MV-4-11 (cell line): ENCODE data around the gene SPTLC1.
"Not testable (repeated sequence)": the region's sequence is repeated elsewhere in the genome, so short reads cannot be mapped to it uniquely, and the experiment has no call there.

Experiments
- DNase-seq: peaks from one replicate; lab custom pipeline; 2025; lab: John Stamatoyannopoulos, UW

The SPTLC1 gene

DNA sequence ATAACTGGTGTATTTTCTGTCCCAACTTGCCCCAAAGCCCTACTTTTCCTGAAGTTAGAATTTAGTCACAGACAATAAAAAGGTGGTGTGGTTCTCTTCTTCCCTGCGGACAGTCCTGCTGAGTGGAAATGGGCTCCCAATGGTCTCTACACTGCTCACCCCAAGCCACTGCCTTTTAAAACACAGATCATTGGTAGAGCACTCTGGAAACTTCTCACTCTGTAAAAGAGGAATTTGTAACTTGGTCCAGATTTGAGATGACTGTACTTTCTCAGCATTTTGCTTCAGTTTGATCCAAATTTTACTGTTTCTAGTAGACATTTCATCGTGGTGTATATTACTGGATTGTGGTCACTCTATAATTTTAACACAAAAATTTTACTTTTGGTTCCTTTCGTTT, 84.8 kb downstream of the SPTLC1 start:
- DNase-seq = peak; percentile 15

DNA sequence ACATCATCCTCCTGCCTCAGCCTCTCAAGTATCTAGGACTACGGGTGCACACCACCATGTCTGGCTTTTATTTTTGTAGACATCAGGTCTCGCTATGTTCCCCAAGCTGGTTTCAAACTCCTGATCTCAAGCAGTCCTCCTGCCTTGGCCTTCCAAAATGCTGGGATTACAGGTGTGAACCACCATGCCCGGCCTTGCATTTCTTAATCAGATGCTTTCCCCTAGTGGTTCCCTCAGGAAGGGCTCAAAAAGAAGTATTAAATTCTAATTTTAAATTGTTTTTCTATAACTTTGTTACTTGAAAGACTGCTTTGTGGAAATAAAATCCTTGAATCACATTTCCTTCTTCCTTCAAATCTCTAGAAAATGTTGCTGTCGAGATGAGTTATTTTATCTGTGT, 85.7 kb downstream of the SPTLC1 start:
- DNase-seq = no peak

DNA sequence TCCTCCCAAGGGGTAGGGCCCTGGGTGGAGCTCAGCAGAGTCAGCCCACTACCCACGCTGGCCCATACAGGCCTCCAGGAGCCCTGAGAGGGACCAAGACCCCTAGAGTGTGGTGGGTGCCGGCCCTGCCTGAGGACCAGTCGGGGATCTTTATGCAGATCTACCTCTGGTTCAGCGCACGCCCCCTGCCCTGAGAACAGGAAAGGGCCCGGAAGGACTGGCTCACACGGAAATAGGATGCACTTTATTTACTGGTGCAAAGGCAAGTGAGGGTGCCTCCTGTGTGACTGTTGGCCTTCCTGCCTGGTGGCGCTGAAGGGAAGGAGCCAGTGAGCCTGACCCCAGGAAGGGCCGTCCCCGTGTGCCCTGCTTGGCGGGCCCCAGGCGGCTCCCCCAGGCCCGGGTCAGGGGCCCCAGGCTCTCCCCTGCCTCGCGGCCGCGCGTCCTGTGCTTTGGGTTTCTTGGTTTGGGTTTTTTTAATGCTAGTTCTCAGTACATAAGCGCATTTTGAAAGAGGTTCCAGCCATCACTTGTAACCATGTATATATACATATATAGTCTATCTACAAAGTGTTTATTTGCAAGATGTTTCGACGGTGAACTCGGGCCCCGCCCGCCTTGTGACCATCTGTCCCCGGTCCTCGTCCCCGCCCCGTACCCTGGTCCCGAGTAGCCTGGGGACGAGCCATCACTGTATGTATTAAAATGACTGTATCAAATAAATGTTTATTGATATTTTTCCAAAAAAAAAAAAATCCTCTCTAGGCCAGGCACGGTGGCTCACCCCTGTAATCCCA, 88.8 kb downstream of the SPTLC1 start:
- DNase-seq = no peak

DNA sequence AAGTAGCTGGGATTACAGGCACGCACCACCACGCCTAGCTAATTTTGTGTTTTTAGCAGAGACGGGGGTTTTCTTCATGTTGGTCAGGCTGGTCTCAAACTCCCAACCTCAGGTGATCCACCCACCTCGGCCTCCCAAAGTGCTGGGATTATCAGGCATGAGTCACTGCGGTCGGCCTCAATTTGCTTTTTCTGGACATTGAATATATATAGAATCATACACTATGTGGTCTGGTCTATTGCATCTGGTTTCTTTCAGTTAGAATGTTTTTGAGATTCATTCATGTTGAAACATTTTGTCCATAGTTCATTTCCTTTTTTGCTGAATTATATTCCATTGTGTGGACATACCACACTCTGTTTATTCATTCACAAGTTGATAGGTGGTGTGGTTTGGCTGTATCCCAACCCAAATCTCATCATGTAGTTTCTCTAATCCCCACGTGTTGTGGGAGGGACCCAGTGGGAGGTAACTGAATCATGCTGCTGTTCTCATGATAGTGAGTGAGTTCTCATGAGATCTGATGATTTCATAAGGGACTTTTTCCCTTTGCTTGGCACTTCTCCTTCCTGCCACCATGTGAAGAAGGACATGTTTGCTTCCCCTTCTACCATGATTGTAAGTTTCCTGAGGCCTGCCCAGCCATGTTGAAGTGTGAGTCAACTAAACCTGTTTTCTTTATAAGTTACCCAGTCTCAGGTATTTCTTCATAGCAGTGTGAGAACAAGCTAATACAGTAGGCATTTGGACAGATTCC, 93.2 kb downstream of the SPTLC1 start:
- DNase-seq = peak; percentile 83

DNA sequence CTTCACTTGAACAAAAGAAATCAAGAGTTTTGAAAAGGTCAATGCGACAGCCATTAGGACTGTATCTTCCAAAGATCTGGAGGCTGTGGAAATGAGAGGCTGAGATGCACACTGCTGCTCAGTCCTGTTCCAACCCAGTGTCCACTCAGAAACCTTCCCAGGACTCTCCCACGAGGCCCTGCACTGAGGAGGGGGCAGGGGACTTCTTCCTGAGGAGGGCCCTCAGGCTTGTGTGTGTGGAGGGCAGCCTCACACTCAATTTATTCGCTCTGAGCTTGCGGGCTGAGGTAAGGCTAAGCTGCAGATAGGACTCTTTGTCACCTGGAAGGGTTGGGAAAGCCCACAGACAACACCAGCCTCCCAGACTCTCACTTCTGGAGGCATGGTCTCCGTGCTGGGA, 95.6 kb downstream of the SPTLC1 start:
- no peak for DNase-seq

DNA sequence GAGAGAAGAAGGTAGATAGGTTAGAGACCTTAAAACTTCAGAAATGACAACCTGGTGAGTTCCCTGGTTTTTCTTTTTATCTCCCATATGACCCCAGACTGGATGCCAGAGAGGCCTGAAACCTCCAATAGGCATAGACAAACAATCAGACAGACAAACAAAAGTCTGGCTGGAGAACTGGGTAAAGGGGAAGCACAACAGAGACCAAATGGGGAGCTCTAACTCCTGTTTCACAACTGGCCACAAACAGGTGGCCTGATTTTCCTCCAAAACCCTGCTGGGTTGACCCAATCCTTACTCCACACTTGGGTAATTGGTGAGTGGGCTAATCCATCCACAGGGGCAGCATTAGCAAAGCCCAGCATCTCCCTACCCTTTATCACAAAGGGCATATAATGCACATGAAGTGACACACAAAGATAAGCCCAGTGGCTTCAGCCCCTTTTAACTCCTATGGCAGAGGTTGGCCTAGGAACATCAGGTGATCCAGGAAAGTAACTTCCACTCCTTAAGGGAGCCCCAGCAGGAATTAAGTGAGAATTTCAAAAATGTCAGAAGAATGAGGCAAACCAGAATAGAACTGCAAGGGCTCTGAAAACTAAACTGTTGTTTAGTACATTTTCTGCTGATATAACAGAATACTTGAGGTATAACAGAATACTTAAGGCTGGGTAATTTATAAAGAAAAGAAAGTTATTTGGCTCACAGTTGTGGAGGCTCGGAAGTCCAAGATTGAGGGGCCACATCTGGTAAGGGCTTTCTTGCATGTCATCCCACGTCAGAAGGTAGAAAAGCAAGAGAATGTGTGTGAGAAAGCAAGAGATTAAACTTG, 104.3 kb downstream of the SPTLC1 start:
- DNase-seq = peak; percentile 83

DNA sequence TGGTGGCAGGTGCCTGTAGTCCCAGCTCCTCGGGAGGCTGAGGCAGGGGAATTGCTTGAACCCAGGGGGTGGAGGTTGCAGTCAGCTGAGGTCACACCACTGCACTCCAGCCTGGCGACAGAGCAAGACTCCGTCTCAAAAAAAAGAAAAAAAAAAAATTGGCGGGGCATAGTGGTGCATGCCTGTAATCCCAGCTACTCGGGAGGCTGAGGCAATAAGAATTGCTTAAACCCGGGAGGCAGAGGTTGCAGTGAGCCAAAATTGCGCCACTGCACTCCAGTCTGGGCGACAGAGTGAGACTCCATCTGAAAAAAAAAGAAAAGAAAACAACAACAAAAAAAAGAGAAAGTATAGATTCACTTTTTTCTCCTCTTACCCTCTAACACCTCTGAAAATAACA, 105.0 kb downstream of the SPTLC1 start:
- peak; percentile 68 for DNase-seq

DNA sequence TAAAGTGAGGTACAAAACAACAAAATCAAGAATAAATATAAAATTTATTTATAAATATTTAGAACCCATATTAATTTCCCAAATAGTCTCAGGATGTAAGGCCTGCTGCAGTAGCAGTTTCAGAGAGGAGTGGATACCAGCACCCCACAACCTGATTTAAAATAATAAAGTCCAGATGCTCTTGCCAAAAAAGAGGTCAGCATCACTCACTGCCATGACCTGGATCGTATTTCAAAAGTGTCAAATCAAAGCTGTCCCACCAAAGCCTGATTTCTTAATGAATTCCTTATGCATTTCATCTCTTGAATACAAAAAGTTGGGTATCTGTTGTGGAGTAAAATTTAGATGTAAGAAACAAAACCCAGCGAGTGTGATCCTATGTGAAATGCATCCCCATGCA, 107.2 kb downstream of the SPTLC1 start:
- DNase-seq = no peak

DNA sequence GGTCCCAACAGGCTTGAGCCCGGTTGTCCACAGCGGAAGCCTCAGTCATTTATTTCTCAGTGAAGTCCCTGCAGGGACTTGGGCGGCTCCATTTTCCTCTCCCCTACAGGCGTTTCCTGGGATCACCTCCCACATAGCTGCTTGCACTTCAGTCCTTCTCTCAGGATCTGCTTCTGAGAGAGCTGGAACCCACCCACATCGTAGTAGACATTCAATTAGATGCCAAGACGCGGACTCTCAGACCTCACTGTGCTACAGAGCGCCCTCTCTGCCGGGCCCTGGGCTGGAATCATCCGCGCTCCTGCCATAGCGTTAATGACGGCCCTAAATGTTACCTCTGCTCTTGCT, 111.2 kb downstream of the SPTLC1 start:
- DNase-seq = no peak

DNA sequence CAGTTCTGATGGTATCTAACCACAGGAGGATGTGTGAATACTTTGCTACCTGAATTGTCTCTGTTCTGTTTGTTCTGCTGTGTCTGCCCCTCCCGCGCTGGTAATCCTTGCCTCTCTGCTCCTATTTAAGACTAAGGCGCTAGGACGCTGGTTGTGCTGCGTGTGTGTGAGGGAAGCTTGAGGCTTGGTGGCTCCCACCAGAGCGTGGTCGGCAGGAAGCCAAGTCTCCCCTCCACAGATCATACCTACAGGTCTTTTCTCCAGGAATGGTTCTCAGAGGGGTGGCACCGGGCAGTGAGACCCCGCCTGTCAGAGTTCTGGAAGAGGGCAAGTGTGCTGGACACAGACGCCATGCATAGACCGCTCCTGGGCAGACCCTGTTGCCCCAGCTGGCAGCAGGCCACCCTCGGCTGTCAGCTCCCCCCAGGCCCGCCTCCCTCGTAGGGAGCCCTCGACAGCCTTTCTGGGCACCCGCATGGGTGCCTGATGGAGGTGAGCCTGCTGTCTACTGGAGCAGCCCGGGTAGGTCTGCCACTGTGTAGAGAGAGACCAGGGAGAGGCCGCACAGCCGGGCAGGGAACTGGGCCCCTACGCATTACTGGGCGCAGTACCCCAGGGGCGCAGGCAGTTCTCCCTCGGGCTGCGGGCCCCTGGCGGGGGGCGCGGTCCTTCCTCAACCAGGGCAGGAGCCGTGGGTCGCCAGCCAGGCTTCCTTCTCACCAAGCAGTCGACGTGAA, 111.7 kb downstream of the SPTLC1 start:
- DNase-seq = no peak

DNA sequence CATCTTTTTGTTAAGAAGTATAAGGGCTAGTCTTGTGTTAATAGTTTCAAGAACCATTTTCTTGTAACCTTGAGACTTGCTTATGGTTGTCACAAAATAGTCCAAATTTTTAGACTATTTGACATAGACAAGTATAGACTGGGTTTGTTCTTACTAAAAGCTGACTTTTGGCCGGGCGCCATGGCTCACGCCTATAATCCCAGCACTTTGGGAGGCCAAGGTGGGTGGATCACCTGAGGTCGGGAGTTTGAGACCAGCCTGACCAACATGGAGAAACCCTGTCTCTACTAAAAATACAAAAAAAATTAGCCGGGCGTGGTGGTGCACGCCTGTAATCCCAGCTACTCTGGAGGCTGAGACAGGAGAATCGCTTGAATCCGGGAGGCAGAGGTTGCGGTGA, 113.3 kb downstream of the SPTLC1 start:
- DNase-seq = not testable (repeated sequence)

DNA sequence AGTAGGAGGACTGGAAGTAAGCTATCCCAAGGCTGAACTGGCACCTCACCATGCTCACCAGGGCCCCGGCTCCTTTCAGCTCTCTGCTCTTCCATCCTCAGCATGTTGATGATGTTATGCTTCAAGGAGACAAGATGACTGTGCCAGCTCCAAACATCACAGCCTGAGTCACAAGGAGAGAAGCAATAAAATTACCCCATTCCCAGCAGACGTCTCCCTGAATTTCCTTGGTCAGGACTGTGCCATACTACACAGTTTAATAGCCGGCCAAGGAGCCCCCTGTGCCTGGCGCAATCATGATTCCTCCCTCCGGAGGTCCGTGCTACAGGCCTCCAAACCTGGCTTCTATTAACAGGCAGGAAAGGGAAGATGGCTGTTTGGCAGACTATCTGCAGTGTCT, 114.0 kb downstream of the SPTLC1 start:
- no peak for DNase-seq

DNA sequence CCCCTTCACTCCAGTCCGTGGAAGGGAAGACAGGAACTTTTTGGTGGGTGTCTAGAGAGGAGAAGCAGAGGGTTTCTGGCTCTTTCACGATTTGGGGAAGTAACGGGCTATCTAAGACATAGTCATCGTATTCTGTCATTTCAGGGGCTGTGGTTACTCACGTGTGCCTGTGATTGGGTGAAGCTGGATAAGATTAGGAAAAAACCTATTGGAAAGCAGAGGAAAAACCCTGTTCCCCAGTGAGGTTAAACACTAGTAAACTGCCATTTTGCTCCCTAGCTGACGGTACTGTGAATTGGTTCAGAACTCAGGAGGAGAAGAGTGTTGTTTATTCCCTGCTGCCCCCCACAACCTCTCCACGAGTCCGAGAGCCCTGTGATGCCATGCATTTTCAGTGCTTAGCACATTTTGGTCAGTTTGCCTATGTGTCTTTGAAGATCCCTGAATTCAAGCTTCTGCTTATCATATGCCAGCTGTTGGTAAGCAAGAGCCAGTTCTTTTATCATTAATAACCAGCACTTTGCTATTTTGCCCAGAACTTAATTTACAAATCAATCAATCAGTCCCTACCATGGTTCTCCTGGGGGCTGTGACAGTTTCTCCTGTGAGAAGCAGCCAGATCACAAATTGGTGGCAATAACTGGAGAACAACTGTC, 120.1 kb downstream of the SPTLC1 start:
- peak; percentile 70 for DNase-seq

DNA sequence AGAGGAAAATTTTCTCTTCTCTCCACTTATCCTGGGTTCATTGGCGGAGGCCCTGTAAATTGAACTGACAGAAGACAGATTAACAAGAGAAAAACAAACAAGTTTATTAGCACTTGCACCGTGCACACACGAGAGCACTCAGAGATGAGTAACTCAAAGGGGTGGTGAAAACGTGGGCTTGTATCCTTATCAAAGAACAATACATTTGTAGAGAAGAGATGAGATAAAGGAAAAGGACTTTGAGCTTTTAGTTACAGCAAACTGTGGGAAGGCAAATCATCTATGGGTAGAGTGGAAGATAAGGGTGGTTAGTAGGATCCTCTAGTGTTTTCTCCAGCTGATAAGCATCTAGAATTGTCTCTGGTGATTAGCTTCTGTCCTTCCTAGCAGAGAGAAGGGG, 120.8 kb downstream of the SPTLC1 start:
- DNase-seq = no peak

DNA sequence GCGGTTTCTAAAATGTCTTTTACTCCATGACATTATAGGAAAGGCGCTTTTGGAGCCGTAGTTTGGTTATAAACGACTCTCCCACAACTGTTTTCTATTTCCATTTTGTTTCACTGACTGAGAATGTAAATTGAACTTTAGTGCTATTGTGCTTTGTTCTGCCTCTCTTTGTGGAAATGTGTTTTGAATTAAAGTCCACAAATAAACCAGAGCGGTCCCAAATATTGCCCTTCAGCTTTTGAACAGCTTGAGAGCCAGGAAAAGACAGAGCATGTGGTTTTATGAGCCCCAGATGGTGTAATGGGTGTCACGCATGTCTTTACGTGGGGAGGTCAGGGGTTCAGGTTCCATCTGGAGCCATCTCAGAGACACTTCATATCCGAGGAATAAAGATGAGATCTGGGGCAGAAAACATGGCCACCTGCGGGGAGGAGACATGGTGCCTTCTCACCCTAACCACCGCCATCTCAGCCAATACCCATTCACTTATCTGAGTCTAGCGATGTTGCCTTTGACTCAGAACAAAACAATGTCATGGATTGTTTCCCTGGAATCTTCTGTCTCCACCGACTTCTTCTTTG, 122.7 kb downstream of the SPTLC1 start:
- DNase-seq = no peak

DNA sequence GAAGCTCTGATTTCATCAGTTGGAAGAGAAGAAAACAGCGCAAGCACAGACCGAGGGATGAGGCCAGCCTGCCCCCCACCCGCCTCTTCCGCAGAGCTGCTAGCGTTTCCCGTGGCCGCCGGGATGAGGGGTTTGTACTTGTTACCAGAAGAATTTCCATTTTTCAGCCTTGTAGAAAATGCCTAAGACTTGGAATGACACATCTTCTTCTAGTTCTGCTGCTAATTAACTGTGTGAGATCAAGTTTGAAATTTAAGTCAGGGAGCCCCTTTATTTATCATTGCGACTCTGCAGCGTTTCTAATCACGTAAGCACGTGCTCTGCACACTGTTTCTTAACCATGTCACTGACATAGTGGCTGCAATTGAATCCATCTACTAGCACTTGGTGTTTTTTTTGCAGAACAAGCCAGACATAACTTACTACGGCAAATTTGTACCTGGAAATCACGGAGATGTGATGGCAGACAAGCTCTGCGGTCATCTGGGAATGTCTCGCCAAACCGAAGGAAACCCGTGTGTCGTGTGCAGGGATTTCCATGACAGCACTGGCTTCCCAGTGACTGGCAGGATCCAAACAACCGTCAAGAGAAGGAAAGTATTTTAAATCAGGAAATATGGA, 123.4 kb downstream of the SPTLC1 start:
- no peak for DNase-seq

DNA sequence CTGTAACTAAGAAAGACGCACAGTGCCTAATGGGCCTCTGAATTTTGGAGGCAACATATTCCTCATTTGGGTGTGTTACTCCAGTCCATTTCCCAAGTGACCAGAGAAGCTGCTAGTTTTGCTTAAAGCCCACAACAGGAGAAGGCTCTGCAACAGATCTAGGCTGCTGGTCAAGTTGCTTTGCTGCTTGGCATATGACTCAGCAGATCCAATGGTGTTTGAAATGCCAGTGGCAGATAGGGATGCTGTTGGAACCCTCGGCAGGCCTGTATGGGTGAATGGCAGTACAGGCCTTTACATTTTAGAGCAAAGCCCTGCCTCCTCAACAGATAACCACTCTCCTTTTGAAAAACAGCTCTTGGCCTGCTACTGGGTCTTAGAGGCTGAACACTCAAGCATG, 129.0 kb downstream of the SPTLC1 start:
- no peak for DNase-seq

DNA sequence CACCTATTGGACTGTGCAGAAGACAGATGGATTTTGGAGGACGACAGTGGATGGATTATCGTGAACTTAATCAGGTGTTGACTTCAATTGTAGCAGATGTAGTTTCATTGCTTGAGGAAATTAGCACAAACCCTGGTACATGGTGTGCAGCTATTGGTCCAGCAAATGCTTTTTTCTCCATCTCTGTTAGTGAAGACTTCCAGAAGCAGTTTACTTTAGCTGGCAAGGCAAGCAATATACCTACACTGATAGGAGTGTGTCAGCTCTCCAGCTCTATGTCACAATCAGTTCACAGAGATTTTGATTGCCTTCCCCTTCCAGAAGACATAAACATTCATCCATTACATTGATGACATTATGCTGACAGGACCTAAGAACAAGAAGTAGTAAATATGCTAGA, 129.5 kb downstream of the SPTLC1 start:
- no peak for DNase-seq
